ENCODE measurements around the gene PLEKHB1.
A peak's percentile ranks its signal among the peaks of the same experiment; 100 is the strongest.

The PLEKHB1 gene

GRCh38 chr11:73648571-73649046, 2.2 kb downstream of the PLEKHB1 start:
- peaks cover 38% of the 10 kb centered on the region for H3K4me1 ChIP-seq (ENCODE audit: control insufficient read depth, insufficient read depth, low read length, poor library complexity, severe bottlenecking)
- H3K9me3 ChIP-seq (ENCODE audit: control insufficient read depth, low read length), result no peaks in the 10 kb centered on the region
- H3K4me3 ChIP-seq (ENCODE audit: extremely low read depth, insufficient read depth, low read length, poor library complexity, severe bottlenecking), result no peak overlapping the region
- WGBS, 2 experiments (ENCODE audit: insufficient coverage in 2 of 2), result 53 to 100% methylated on average over 2 to 5 of the region's 8 CpGs
- no peaks in the 10 kb centered on the region for H3K36me3 ChIP-seq (ENCODE audit: control insufficient read depth, insufficient read depth, low read length)
- no peak overlapping the region for H3K27ac ChIP-seq (ENCODE audit: low read depth, low read length, severe bottlenecking)

DNA sequence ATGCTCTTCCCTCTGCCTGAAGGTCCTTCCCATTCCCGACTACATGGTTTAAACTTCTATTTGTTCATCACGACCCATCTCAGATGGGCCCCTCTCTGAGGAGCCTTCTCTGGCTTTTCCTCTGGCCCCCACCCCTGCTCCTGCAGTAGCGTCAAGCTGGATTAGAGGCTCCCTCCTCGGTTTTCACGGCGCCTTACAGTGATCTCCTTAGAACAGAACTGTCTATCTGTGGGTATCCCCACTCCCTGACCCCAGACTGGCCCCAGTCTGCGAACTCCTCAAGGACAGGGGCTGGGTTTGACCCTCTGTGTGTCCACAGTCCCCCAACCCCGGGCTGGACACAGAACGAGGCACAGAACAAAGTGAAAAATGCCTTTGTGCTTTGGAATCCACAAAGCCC, 2.8 kb downstream of the PLEKHB1 start:
- 78 to 86% methylated on average over 9 of the region's 9 CpGs for WGBS, 2 experiments (ENCODE audit: insufficient coverage in 2 of 2)
- no peak overlapping the region for H3K4me3 ChIP-seq (ENCODE audit: extremely low read depth, insufficient read depth, low read length, poor library complexity, severe bottlenecking)
- no peak overlapping the region for H3K27ac ChIP-seq (ENCODE audit: low read depth, low read length, severe bottlenecking)
- H3K4me1 ChIP-seq (ENCODE audit: control insufficient read depth, insufficient read depth, low read length, poor library complexity, severe bottlenecking), result peaks cover 38% of the 10 kb centered on the region
- no peaks in the 10 kb centered on the region for H3K36me3 ChIP-seq (ENCODE audit: control insufficient read depth, insufficient read depth, low read length)
- no peaks in the 10 kb centered on the region for H3K9me3 ChIP-seq (ENCODE audit: control insufficient read depth, low read length)

- H3K27ac ChIP-seq (ENCODE audit: low read depth, low read length, severe bottlenecking), result no peak overlapping the region
- H3K4me1 ChIP-seq (ENCODE audit: control insufficient read depth, insufficient read depth, low read length, poor library complexity, severe bottlenecking), result peaks cover 32% of the 10 kb centered on the region
- H3K4me3 ChIP-seq (ENCODE audit: extremely low read depth, insufficient read depth, low read length, poor library complexity, severe bottlenecking), result no peak overlapping the region
- 95 to 98% methylated on average over 13 of the region's 14 CpGs for WGBS, 2 experiments (ENCODE audit: insufficient coverage in 2 of 2)
- no peaks in the 10 kb centered on the region for H3K36me3 ChIP-seq (ENCODE audit: control insufficient read depth, insufficient read depth, low read length)
- no peaks in the 10 kb centered on the region for H3K9me3 ChIP-seq (ENCODE audit: control insufficient read depth, low read length)
These were observed 4.0 kb downstream of the PLEKHB1 start for GRCh38 chr11:73650400-73650799.

DNA sequence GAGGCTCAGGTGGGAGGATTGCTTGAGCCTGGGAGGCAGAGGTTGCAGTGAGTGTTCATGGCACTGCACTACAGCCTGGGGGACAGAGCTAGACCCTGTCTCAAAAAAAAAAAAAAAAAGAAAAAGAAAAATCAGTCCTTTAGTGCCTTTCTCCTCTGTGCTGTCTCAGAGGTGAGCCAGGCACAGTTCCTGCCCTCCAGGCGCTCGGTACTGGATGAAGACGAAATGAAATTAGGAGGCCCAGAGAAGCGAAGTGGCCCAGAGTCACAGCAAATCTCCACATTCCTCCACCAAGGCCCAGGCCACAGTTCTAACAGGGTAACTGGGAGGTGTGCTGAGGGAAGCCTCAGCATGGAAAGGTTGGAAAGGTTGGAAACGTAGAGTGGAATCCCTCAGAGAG, 4.9 kb downstream of the PLEKHB1 start:
- Histone ChIP-seq H3K9me3 (ENCODE audit: control insufficient read depth, low read length) (no peaks in the 10 kb centered on the region), H3K36me3 (ENCODE audit: control insufficient read depth, insufficient read depth, low read length) (no peaks in the 10 kb centered on the region), H3K4me3 (ENCODE audit: extremely low read depth, insufficient read depth, low read length, poor library complexity, severe bottlenecking) (no peak overlapping the region), H3K27ac (ENCODE audit: low read depth, low read length, severe bottlenecking) (peak overlapping the region; percentile 29), H3K4me1 (ENCODE audit: control insufficient read depth, insufficient read depth, low read length, poor library complexity, severe bottlenecking) (peaks cover 24% of the 10 kb centered on the region)
- WGBS, 2 experiments (ENCODE audit: insufficient coverage in 2 of 2), result 94 to 96% methylated on average over 4 of the region's 5 CpGs

- Histone ChIP-seq H3K4me3 (ENCODE audit: extremely low read depth, insufficient read depth, low read length, poor library complexity, severe bottlenecking) (no peak overlapping the region), H3K9me3 (ENCODE audit: control insufficient read depth, low read length) (no peaks in the 10 kb centered on the region), H3K27ac (ENCODE audit: low read depth, low read length, severe bottlenecking) (peak overlapping the region; percentile 76), H3K4me1 (ENCODE audit: control insufficient read depth, insufficient read depth, low read length, poor library complexity, severe bottlenecking) (peaks cover 23% of the 10 kb centered on the region), H3K36me3 (ENCODE audit: control insufficient read depth, insufficient read depth, low read length) (no peaks in the 10 kb centered on the region)
- WGBS, 2 experiments (ENCODE audit: insufficient coverage in 2 of 2), result 93 to 98% methylated on average over 5 to 9 of the region's 9 CpGs
These were observed 5.3 kb downstream of the PLEKHB1 start for GRCh38 chr11:73651661-73652045.

DNA sequence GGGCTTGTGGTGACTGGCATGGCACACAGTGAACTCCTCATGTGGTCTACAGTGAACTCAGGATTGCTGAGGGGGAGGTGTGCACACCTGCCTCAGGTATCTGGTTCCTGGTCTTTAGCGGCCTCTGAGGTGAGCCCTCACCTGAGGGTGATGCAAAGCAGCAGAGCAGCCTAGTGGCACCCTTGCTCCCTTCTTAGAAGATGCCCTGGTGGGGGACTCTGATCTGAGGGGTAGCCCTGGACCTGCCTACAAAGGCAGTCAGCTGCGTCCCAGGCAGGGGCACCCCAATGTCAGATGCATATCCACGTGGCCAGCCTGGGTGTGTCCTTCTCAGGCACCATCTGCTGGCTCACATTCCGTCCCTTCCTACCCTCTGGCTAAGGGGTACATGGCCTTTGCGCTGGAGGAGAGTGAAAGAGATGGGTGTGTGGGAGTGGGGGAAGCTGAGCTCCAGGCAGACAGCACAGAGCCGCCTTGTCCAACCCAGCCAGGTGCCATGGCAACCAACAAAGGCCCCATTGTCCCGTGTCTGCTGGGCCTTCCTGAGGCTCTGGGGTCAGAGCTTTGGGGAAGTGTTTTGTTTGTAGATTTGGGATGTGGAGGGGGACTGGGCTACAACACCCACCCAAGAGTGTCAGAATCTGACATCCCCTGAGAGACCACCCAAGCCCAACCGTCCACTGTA, 5.8 kb downstream of the PLEKHB1 start:
- H3K4me1 ChIP-seq (ENCODE audit: control insufficient read depth, insufficient read depth, low read length, poor library complexity, severe bottlenecking), result peaks cover 23% of the 10 kb centered on the region
- no peaks in the 10 kb centered on the region for H3K36me3 ChIP-seq (ENCODE audit: control insufficient read depth, insufficient read depth, low read length)
- WGBS, 2 experiments (ENCODE audit: insufficient coverage in 2 of 2), result 38 to 54% methylated on average over 4 of the region's 8 CpGs
- H3K27ac ChIP-seq (ENCODE audit: low read depth, low read length, severe bottlenecking), result peak overlapping the region; percentile 76
- H3K9me3 ChIP-seq (ENCODE audit: control insufficient read depth, low read length), result no peaks in the 10 kb centered on the region
- H3K4me3 ChIP-seq (ENCODE audit: extremely low read depth, insufficient read depth, low read length, poor library complexity, severe bottlenecking), result no peak overlapping the region

GRCh38 chr11:73652856-73653559, 6.6 kb downstream of the PLEKHB1 start:
- H3K4me1 ChIP-seq (ENCODE audit: control insufficient read depth, insufficient read depth, low read length, poor library complexity, severe bottlenecking), result peaks cover 23% of the 10 kb centered on the region
- H3K36me3 ChIP-seq (ENCODE audit: control insufficient read depth, insufficient read depth, low read length), result no peaks in the 10 kb centered on the region
- no peaks in the 10 kb centered on the region for H3K9me3 ChIP-seq (ENCODE audit: control insufficient read depth, low read length)
- H3K27ac ChIP-seq (ENCODE audit: low read depth, low read length, severe bottlenecking), result peak overlapping the region; percentile 76
- H3K4me3 ChIP-seq (ENCODE audit: extremely low read depth, insufficient read depth, low read length, poor library complexity, severe bottlenecking), result no peak overlapping the region
- 95 to 100% methylated on average over 2 to 6 of the region's 6 CpGs for WGBS, 2 experiments (ENCODE audit: insufficient coverage in 2 of 2)

GRCh38 chr11:73653996-73654395, 7.6 kb downstream of the PLEKHB1 start:
- no peak overlapping the region for H3K4me3 ChIP-seq (ENCODE audit: extremely low read depth, insufficient read depth, low read length, poor library complexity, severe bottlenecking)
- 95 to 98% methylated on average over 3 to 4 of the region's 5 CpGs for WGBS, 2 experiments (ENCODE audit: insufficient coverage in 2 of 2)
- H3K27ac ChIP-seq (ENCODE audit: low read depth, low read length, severe bottlenecking), result no peak overlapping the region
- no peaks in the 10 kb centered on the region for H3K36me3 ChIP-seq (ENCODE audit: control insufficient read depth, insufficient read depth, low read length)
- H3K4me1 ChIP-seq (ENCODE audit: control insufficient read depth, insufficient read depth, low read length, poor library complexity, severe bottlenecking), result peaks cover 19% of the 10 kb centered on the region
- H3K9me3 ChIP-seq (ENCODE audit: control insufficient read depth, low read length), result no peaks in the 10 kb centered on the region

GRCh38 chr11:73654482-73655021, 8.2 kb downstream of the PLEKHB1 start:
- no peaks in the 10 kb centered on the region for H3K9me3 ChIP-seq (ENCODE audit: control insufficient read depth, low read length)

GRCh38 chr11:73655686-73656085, 9.3 kb downstream of the PLEKHB1 start:
- Histone ChIP-seq H3K9me3 (ENCODE audit: control insufficient read depth, low read length) (no peaks in the 10 kb centered on the region), H3K4me1 (ENCODE audit: control insufficient read depth, insufficient read depth, low read length, poor library complexity, severe bottlenecking) (peaks cover 19% of the 10 kb centered on the region), H3K4me3 (ENCODE audit: extremely low read depth, insufficient read depth, low read length, poor library complexity, severe bottlenecking) (no peak overlapping the region), H3K36me3 (ENCODE audit: control insufficient read depth, insufficient read depth, low read length) (no peaks in the 10 kb centered on the region), H3K27ac (ENCODE audit: low read depth, low read length, severe bottlenecking) (no peak overlapping the region)
- 92 to 96% methylated on average over 6 to 7 of the region's 8 CpGs for WGBS, 2 experiments (ENCODE audit: insufficient coverage in 2 of 2)

More at GRCh38 chr11:73654482-73655021, 8.2 kb downstream of the PLEKHB1 start:
- H3K36me3 ChIP-seq (ENCODE audit: control insufficient read depth, insufficient read depth, low read length), result no peaks in the 10 kb centered on the region
- WGBS, 2 experiments (ENCODE audit: insufficient coverage in 2 of 2), result 88 to 95% methylated on average over 7 of the region's 7 CpGs
- peaks cover 19% of the 10 kb centered on the region for H3K4me1 ChIP-seq (ENCODE audit: control insufficient read depth, insufficient read depth, low read length, poor library complexity, severe bottlenecking)
- no peak overlapping the region for H3K27ac ChIP-seq (ENCODE audit: low read depth, low read length, severe bottlenecking)
- no peak overlapping the region for H3K4me3 ChIP-seq (ENCODE audit: extremely low read depth, insufficient read depth, low read length, poor library complexity, severe bottlenecking)

GRCh38 chr11:73656985-73657384, 10.6 kb downstream of the PLEKHB1 start:
- 78% methylated on average over 2 of the region's 3 CpGs; no CpG with 5 or more reads in 1 of the 2 experiments for WGBS, 2 experiments (ENCODE audit: insufficient coverage in 2 of 2)
- Histone ChIP-seq H3K36me3 (ENCODE audit: control insufficient read depth, insufficient read depth, low read length) (no peaks in the 10 kb centered on the region), H3K9me3 (ENCODE audit: control insufficient read depth, low read length) (no peaks in the 10 kb centered on the region), H3K4me3 (ENCODE audit: extremely low read depth, insufficient read depth, low read length, poor library complexity, severe bottlenecking) (no peak overlapping the region), H3K27ac (ENCODE audit: low read depth, low read length, severe bottlenecking) (no peak overlapping the region), H3K4me1 (ENCODE audit: control insufficient read depth, insufficient read depth, low read length, poor library complexity, severe bottlenecking) (peaks cover 10% of the 10 kb centered on the region)
